HG02938 (cell line): ENCODE measurements around the gene ISG15.
"Not testable (repeated sequence)": the region's sequence is repeated elsewhere in the genome, so short reads cannot be mapped to it uniquely, and the experiment has no call there.

Source experiments
- ATAC-seq: cut with Tn5 transposase; IDR thresholded peaks from one replicate; pipeline ENCODE4 v1.9.1; 2021; ENCODE audit warnings: mild to moderate bottlenecking, moderate library complexity; ENCODE audit not compliant: unreplicated experiment

ISG15 gene

DNA sequence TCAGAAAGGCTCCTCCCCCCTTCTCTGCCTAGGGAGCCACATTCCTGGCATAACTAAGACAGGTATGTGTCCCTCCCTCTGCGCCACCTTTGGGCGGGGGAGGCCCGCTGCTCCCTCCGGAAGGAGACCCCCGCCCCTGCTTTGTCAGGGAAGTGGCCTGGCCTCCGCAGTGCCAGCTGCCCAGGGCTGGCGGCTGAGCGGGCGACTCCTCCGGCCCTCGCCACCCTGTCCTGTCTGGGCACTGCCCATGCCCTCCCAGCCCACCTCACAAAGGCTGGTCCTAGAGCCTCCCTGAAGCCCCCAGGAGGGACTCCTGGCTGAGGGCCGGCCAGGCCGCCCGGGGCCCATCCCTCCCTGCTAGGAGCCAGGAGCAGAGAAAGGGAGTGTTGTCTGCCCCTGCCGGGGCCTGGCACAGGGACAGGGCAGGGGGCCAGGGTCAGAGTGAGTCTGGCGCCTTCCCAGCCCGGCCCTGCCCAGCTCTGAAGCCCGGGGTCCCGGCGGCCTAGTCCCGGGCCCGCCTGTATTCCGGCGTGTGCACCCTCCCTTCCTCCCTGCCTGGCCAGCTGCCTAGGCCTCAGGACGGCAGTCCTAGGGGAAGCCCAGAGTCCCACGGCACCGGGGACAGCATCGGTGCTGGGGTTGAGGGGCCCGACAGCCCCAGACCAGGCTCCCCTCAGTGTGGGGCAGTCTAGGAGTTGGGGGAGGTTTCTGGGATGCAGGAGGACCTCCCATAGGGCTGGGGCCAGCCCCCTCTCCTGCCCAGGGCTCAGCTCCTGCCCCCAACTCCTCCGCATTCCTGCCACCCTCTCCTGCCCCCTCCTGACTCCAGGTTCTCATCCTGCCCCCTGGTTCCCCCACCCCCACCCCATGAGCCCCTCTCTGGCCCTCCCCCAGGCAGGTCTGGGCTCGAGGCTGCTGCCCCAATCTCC is 11.7 kb downstream of the ISG15 start:
- no peak for ATAC-seq

DNA sequence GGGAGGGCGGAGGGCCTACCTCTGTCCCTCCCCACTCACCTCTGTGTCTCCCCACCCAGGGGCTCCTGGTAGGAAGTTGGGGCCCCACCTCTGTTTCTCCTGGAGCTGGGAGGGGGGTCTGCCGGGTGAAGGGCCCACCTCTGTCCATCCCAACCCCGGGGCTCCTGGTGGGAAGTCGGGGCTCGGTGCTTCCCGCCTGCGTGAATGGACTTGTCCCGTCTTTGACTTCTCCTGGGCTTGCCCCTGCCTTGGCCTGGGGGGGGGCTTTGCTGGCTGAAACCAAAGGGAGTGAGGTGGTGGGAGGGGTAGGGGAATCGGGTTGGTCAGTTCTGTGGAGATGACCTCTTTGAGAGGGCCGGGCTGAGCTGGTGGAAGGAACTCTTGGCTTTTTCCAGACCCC is 12.4 kb downstream of the ISG15 start:
- no peak for ATAC-seq

DNA sequence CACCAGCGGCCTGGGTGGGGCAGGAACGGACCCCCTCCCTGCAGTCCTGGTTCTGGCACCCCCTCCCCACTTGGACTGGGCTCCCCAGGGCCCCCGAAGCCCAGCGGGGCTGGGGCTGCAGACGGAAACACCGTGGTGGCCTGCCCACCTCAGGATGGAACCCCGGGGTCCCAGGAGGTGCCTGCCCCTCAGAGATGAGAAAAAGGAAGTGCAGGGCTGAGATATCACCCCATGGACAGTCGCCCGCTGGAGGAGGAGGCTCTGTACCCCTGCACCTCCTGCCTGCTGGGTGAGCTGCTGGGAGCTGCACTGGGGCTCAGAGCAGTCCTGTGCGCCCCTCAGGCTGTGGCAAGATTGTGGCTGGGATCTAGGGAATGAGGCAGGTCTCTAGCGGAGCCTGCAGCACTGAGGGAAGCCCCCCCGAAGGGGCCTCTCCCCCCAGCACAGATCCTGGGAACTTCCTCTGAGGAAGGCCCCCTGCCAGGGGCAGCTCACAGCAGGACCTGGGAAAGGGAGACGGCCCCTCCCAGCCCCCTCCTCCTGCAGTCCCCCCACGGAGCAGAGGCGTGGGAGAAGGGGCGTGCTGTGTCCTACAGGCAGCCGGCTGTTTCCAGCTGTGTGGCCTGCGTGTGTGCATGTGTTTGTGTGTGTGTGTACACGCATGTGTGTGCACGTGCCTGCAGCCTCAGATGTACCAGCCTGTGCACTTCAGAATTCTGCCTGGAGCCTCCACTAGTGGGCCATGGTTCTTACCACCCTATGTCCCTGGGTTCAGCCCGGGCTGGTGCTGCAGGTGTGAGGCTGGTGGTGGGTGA is 13.5 kb downstream of the ISG15 start:
- ATAC-seq: no peak

DNA sequence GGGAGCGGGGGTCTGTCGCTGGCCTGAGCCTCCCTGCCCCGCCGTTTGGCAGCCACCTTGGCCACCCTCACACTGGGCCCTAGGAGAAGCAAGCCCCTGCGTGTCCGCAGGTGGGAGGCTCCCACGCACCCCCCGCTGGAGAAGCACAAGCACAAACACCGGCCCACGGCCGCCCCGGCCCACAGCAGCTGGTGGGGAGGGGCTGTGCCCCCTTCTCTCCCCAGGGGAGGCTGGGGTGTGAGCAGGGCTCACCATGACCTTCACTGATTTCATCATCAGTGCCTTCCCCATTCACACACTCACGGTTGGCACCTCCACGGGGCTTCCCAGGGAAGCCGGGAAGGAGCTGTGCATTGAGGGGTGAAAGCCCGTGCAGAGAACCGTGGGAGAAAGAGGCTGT is 14.5 kb downstream of the ISG15 start:
- no peak for ATAC-seq

DNA sequence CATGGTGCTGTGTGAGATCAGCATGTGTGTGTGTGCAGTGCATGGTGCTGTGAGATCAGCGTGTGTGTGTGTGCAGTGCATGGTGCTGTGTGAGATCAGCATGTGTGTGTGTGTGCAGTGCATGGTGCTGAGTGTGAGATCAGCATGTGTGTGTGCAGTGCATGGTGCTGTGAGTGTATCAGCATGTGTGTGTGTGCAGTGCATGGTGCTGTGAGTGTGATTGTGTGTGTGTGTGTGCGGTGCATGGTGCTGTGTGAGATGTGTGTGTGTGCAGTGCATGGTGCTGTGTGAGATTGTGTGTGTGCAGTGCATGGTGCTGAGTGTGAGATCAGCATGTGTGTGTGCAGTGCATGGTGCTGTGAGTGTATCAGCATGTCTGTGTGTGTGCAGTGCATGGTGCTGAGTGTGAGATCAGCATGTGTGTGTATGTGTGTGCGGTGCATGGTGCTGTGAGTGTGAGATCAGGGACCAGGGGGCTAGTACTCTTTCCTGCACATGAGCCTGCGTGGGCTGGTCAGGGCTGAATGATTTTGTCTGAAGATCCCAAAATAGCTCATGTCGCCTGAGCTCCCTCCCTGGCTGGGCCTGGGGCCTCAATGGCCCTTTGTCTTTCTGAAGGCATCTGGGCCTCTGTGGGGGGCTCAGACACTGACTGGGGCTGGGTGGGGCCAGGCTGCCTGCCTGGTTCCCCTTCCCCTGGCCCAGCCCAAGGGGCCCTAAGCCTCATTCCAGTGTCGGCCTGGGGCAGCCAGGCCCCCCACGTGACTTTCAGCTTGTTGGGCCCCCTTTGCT is 17.8 kb downstream of the ISG15 start:
- ATAC-seq: not testable (repeated sequence)

DNA sequence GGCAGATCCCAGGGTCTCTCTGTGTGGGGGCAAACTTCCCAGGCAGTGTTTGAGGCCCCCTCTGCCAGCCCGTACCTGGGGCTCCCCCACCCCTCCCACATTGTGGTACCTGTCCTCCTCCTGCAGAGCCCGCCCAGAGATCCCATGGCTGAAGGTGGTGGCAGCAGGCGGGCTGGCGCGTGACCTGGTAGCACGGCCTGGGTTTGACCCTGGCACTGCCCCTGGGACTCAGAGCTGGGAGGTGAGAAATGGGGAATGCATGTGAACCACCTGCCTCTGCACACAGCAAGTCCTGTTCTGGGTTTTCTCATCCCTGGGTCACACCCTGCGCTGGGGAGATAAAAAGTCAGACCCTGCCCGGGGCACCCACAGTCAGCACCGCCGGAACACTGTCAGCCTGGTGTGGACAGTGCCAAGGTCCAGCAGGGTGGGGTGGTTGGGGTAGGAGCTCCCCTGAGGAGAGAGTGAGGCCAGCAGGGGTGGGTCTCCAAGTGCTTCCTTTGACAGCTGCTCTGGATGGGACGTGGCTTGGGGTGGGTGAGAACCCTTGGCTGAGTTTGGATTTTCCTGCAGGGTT is 18.4 kb downstream of the ISG15 start:
- no peak for ATAC-seq

DNA sequence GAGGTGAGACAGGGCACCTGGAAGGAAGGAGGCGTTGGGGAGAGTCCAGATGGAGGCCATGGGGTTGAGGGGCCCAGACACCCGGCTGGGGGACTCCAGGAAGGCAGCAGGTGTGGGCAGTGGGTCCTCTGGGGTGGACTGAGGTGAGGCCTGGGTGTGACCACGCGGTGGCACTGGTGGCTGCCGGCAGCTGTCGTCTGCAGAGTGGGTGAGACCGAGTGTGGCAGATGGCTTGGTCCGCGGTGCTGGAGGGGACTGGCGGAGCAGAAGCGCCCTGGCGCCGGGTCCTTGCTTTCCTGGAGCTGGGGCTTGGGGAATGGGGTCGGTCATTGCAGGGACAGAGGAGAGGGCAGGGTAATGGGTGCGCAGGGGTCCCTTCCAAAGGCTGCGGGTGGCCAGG is 19.1 kb downstream of the ISG15 start:
- ATAC-seq: peak; percentile 4

DNA sequence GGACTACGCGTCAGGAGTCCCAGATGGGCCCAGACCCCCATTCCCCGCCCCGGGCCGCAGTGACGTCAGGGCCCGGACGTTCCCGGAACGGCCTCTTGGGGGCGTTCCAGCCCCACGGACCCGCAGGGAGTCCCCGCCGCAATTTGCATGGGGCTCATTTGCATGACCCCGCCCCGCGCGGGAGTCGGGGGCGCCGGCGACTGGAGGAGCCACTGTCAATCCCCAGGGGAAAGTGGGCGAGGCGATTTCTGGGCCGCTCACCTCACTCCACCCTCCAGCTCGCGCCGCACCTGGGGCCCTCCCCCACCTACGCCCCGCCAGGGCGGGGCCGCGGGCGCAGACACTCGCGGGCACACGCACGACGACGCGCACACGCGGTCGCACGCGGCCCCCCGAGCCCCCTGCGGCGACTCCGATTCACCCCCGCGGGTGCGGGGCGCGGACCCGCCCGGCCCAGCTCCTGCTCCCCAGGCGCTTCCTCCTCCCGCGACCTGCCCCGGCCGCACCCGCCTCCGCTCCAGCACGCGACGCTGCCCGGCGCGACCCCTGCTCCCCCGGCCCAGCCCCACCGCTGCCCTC is 19.8 kb downstream of the ISG15 start:
- ATAC-seq: peak; percentile 82

DNA sequence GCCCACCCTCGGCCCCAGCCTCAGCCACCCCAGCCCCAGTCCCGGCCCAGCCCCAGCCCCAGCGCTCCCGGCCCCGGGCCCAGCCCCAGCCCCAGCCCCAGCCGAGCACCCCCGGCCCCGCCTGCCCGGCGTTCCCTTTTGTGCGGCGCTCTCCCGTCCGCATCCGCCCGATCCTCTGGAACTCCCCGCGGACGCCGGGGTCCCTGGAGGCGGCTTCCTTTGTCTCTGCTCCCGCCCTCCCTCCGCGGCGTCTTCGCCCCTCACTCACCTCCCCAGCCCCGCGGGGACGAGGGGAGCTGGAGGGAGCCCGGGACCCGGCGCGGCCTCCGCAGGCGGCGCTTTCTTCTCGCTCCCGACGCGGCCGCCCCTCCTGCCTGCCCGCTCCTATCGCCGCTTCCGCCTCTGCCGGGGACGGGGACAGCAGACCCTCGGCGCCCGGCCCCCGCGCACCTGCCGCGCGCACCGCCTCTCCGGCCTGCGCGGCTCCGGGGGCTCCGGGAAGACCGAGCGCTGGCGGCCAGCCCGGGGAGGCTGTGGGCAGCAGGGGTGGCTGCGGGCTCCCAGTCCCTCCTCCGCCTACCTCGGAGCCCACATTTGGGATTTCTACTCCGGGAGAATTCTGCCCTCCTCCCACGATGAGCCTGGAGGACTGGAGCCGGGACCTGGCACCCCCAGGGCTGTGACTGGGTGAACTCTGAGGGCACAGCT is 20.6 kb downstream of the ISG15 start:
- no peak for ATAC-seq

DNA sequence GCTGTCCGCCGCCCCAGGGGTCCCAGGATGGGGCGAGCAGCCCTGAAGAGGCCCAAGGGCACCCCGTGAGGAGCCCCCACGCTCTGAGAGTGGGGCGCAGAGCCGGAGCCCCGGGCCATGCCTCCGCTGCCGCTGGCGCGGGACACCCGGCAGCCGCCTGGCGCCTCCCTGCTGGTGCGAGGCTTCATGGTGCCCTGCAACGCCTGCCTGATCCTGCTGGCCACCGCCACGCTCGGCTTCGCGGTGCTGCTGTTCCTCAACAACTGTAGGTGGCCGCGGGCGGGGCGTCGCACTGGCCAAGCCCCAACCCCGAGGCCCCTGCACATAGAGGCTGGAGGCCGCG is 21.1 kb downstream of the ISG15 start:
- ATAC-seq: no peak

DNA sequence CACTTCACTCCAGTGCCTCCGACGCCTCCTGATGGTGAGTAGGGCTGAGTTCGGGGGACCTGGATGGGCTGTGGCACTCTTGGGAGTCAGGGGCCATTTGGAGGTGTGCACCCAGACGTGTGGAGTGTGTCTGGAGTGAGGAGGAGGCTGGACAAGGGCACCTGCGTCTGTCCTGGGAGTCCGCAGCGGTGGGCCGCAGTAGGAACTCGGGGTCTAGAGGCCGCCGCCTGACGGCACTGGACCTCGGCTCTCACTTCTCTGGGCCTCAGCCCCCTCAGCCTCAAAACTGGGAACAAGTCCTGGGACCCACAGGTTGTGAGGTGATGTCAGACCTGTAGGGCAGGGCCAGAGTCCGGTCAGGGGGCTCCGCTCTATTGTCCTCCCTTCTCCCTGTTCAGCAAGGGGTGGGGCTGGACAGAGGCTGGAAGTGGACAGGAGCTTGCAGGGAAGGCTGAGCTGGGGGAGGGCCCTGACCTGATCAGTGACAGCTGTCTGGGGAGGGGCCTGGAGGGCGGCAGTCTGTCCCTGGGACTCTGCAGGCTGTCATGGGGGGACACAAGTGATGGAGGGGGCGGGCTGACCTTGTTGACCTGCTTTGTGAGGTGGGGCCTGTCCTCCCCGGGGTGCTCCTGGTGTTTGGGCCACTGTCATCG is 22.1 kb downstream of the ISG15 start:
- ATAC-seq: no peak

DNA sequence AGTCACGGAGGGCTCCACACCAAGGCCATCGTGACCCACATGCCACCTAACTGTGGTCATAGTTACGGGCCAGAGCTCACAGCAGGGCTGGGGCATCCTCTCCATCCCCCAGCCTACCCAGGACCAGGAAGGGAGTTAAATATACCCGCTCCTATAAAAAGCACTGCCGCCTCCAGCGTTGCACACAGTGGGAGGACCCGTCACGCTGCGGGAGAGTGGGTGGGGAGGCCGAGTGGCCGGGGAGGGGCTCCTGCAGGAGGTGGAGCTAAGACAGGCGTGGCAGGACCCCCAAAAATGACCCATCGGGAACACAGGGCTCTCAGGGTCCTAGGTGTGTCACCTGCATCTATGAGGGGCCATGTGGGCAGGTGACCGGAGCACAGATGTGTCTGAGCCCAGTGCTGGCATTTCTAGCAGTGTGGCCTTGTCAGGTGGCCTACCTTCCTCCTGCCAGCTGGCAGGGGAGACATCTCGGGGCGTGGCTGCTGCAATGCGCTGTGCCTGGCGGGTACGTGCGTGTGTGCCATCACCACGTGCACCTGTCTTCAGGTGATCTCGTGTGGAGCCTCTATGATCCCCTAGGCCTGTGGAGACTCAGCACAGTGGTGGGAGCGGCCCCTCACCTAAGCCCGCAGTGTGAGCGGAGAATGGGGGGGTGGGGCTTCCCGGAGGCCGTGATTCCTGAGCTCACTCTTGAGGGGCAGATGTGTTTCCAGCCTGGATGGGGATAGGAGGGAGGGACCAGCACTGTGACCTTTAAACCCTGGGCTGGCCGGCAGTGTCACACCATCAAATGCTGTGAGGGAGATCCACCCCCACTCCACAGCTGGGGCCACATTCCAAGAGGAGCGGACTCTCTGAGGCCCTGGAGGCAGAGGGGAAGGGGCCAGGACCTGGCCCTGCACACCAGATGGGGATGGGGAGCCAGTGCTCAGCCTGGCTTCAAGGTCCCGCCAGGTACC is 24.4 kb downstream of the ISG15 start:
- ATAC-seq: no peak

DNA sequence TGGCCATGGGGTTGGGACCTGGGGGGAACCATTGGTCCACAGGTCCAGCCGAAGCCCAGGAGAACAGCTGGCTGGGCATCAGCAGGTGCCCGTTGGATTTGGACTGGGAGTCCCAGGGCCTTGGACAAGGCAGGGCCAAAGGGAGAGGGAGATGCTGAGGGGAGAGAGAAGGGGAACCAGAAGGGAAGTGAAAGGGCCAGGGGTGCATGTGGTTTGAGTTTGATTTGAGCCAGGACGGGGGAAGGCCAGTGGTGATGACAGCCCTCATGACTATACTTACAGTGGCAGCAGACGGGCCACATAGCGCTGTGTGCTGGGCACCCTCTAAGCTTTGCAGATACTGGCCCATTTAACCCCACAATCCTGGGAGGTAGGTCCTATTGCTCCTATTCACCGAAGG is 25.4 kb downstream of the ISG15 start:
- peak; percentile 42 for ATAC-seq

DNA sequence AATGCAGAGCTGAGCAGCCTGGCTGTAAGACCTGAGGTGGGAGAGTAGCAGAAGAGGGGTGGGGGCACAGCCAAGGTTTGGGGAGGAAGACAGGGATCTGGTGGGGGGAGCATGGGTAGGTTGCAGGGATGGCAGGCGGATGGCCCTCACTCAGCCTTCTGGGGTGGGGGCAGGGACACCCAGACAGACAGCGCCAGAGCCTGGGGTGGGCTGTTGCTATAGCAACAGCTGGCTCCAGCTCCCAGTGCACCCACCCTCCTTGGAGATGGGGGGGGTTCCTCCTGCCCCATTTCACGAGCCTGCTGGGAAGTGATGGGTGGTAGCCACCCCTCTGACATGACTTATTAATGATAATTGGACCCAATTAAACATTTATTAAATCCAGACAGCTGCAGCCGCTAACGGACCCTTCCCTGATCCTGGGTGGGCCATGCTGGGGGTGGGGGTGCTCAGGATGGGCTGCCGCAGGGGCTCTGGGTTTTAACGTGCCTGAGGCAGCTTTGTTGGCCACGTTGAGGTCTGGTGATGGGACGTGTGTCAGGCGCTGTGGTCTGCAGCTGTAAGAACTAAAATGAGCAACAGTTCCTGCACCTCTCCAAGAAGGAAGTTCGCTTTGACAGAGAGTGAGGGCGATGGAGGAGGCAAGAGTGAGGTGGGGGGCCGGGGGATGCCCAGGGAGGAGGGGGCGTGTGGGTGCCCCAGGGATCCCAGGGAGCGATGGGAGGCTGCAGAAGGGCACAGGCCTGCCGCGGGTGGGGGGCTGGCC is 26.0 kb downstream of the ISG15 start:
- ATAC-seq: no peak

DNA sequence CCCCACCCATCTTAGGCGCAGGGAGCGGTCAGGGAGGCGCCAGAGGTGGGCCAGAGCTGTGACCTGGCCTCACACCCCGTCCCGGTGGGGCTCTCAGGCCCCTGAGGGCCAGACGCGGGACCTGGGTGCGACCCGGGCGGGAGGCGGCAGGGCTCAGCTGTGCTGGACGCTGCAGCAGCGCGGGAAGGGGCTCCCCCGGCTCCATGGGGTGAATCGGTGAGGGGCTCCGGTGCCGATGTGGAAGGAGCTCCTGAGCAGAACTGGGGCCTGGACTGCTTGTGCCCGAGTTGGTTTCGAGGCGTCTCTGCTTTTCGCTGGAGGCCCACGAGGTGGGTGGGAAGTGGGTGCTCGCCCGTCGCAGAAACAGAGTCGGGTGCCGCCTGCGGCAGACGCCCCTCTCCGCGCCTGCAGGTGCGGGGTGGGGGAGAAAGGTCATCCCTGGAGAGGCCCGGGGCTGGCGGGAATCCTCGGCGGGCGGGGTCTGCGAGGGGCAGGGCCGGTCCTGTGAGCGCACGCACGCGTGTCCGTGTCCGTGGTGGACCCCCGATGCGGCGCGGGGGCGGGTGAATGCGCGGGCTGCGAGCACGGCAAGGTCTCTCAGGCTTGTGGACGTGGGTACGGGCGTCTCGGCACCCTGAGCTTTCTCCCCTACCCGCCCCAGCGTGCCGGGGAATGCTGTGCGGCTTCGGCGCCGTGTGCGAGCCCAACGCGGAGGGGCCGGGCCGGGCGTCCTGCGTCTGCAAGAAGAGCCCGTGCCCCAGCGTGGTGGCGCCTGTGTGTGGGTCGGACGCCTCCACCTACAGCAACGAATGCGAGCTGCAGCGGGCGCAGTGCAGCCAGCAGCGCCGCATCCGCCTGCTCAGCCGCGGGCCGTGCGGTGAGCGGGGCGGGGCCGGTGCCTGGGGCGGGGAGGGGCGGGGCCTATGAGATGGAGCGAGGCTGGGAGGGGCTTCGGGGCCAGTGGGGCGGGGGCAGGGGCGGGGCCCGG is 27.0 kb downstream of the ISG15 start:
- ATAC-seq: peak; percentile 40

DNA sequence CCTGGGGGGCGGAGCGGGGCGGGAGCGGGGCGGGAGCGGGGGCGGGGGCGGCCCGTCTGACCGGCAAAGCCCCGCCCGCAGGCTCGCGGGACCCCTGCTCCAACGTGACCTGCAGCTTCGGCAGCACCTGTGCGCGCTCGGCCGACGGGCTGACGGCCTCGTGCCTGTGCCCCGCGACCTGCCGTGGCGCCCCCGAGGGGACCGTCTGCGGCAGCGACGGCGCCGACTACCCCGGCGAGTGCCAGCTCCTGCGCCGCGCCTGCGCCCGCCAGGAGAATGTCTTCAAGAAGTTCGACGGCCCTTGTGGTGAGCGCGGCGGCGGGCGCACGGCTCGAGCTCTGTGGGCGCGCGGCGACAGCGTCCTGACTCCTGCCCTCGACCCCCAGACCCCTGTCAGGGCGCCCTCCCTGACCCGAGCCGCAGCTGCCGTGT is 27.8 kb downstream of the ISG15 start:
- no peak for ATAC-seq
